ENCODE results near the gene SCAANT1. TPM values are rescaled to one million over a fixed set of nuclear protein-coding genes. Genes with fewer than 3 reads are reported as not detected.

SCAANT1 gene
- total RNA-seq, 1 experiment from 2014 or later, result not detected

DNA sequence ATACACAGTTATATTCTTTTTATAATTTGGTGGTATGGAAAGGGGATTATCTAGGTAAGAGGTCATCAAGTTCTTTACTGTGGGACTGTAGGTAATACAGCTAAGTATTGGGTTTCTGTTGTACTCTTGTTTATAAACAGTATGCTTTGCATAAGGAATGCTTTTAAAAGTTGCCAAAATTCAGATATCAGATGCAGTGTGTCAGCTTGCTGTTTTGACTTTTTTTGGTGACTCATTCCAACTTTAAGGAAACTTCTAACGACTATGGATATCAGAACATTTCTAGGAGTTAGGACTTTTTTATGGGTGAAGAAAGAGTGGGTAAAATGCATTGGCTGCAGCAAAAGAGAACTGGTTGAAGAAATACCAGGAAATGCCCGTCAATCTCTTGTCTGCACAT, 2.8 kb downstream of the SCAANT1 start:
- no peak overlapping the region for H3K27ac ChIP-seq (ENCODE audit: insufficient read length, low read depth, low read length)
- no peaks in the 10 kb centered on the region for H4K20me1 ChIP-seq (ENCODE audit: control insufficient read depth, insufficient read depth, insufficient read length)
- no peaks in the 10 kb centered on the region; a peak in 1 of 5 replicates for H3K9me3 Mint-ChIP-seq
- H4K8ac ChIP-seq (replicated peaks; ENCODE audit: insufficient read length, low read depth, low read length), result no peak overlapping the region
- DNase-seq, result no peak
- peaks cover 21 to 26% of the 10 kb centered on the region in 2 experiments for H3K4me1 Mint-ChIP-seq
- H4K91ac ChIP-seq (ENCODE audit: insufficient read length, low read depth, low read length), result no peak overlapping the region
- H3K4me3 Mint-ChIP-seq, result no peak overlapping the region
- WGBS (ENCODE audit: extremely low coverage, insufficient read length, low lambda C conversion rate), result no CpG with 5 or more reads among the region's 2 CpGs
- H2AFZ ChIP-seq (ENCODE audit: low read length), result no peak overlapping the region
- no peaks in the 10 kb centered on the region for H3K27me3 ChIP-seq (ENCODE audit: insufficient read depth, low read length)
- no peak overlapping the region for H4K5ac ChIP-seq (ENCODE audit: insufficient read length, low read depth, low read length)
- H2AK5ac ChIP-seq (ENCODE audit: insufficient read length, low read length), result no peak overlapping the region
- H3K23ac ChIP-seq (ENCODE audit: insufficient read length, low read depth, low read length), result no peak overlapping the region
- H3K79me1 ChIP-seq (ENCODE audit: insufficient read depth, low read depth, low read length, poor library complexity, severe bottlenecking), result no peaks in the 10 kb centered on the region
- H3K27ac Mint-ChIP-seq, result no peak overlapping the region
- TF ChIP-seq CTCF (conservative IDR thresholded peaks at IDR 0.05), result no peak
- H3K9ac ChIP-seq (ENCODE audit: extremely low read depth, insufficient read length, low read length), result no peak overlapping the region
- H3K23me2 ChIP-seq (ENCODE audit: insufficient read length, low read depth, low read length, poor library complexity, severe bottlenecking), result peaks cover 10% of the 10 kb centered on the region
- H2BK120ac ChIP-seq (ENCODE audit: low read depth, low read length, poor library complexity, severe bottlenecking), result no peak overlapping the region
- H2BK12ac ChIP-seq (ENCODE audit: insufficient read length, low read depth, low read length), result no peak overlapping the region
- H3K79me2 ChIP-seq (ENCODE audit: insufficient read depth, low read length), result no peaks in the 10 kb centered on the region
- H2BK15ac ChIP-seq (ENCODE audit: low read depth, low read length), result no peak overlapping the region
- no peak overlapping the region for H3T11ph ChIP-seq (ENCODE audit: low read length)
- H3K4ac ChIP-seq (ENCODE audit: low read depth, low read length), result no peak overlapping the region
- H3K4me1 ChIP-seq (ENCODE audit: insufficient read depth, low read length), result no peaks in the 10 kb centered on the region
- H2BK5ac ChIP-seq (ENCODE audit: insufficient read length, low read length), result no peak overlapping the region
- no peak overlapping the region for H3K4me2 ChIP-seq (ENCODE audit: insufficient read depth, insufficient read length, low read length)
- H3K56ac ChIP-seq (ENCODE audit: insufficient read length, low read depth, low read length), result no peak overlapping the region
- no peaks in the 10 kb centered on the region; the same call in none of the 2 replicates for H3K27me3 Mint-ChIP-seq (ENCODE audit: low read depth)
- H3K36me3 Mint-ChIP-seq (ENCODE audit: insufficient read depth in 1 of 3, low read depth in 3 of 3), result peaks cover under 1 to 6% (median 5%) of the 10 kb centered on the region in 3 experiments; a peak in 5 of 7 replicates
- H3K14ac ChIP-seq (ENCODE audit: insufficient read depth, low read length), result no peak overlapping the region
- no peak overlapping the region for H3K18ac ChIP-seq (ENCODE audit: insufficient read length, low read depth, low read length)
- H3K9me3 ChIP-seq (ENCODE audit: control insufficient read depth, low read depth, low read length), result no peaks in the 10 kb centered on the region
- no peak overlapping the region for H2BK20ac ChIP-seq (ENCODE audit: low read depth, low read length, poor library complexity, severe bottlenecking)

Data from H9 (cell line).